ENCODE measurements around the gene SSR1. TPM values are rescaled to one million over a fixed set of nuclear protein-coding genes. Genes with fewer than 3 reads are reported as not detected.
A peak's percentile ranks its signal among the peaks of the same experiment; 100 is the strongest.

SSR1 gene
- total RNA-seq, 1 donor from 2014 or later = 289 TPM

- peaks cover 8% of the 10 kb centered on the region for H3K36me3 ChIP-seq (ENCODE audit: insufficient read depth, low read length)
- H3K4me1 Mint-ChIP-seq (ENCODE audit: low read depth, unreplicated experiment) = peaks cover 21% of the 10 kb centered on the region
- no peak overlapping the region for H2AFZ ChIP-seq (ENCODE audit: low read depth, low read length)
- H3K27me3 ChIP-seq (ENCODE audit: insufficient read depth, low read length) = no peaks in the 10 kb centered on the region
- peaks cover 14% of the 10 kb centered on the region for H3K79me2 ChIP-seq (ENCODE audit: insufficient read depth, low read length)
- H3K9ac ChIP-seq (ENCODE audit: low read length) = peak overlapping the region; percentile 14
- DNase-seq (ENCODE audit: low read depth) = peak; percentile 34
- H3K9me3 ChIP-seq (ENCODE audit: insufficient read depth, low read depth, low read length) = no peaks in the 10 kb centered on the region
- H3K4me3 Mint-ChIP-seq (ENCODE audit: unreplicated experiment) = peak overlapping the region; percentile 28
- no peak for FAIRE-seq
- peak overlapping the region; percentile 41 for H3K4me2 ChIP-seq (ENCODE audit: low read length)
- no peaks in the 10 kb centered on the region for H3K27me3 Mint-ChIP-seq (ENCODE audit: low read depth, unreplicated experiment)
- peak overlapping the region; percentile 89 for H3K27ac Mint-ChIP-seq (ENCODE audit: unreplicated experiment)
- peaks cover 17% of the 10 kb centered on the region for H3K4me1 ChIP-seq (ENCODE audit: insufficient read depth, low read length)
- H3K4me3 ChIP-seq (ENCODE audit: insufficient read depth, low read depth, low read length) = no peak overlapping the region
- peaks cover 23% of the 10 kb centered on the region for H3K36me3 Mint-ChIP-seq (ENCODE audit: low read depth, unreplicated experiment)
- H3K27ac ChIP-seq (ENCODE audit: low read depth, low read length) = no peak overlapping the region
- no peaks in the 10 kb centered on the region for H3K9me3 Mint-ChIP-seq (ENCODE audit: unreplicated experiment)
- no peak for TF ChIP-seq EZH2 (IDR thresholded peaks at IDR 0.05; ENCODE audit: insufficient read depth, low read length)
- TF ChIP-seq CTCF (IDR thresholded peaks at IDR 0.05; ENCODE audit: insufficient read depth, low read depth, low read length) = no peak
- peaks cover 39% of the 10 kb centered on the region for H4K20me1 ChIP-seq (ENCODE audit: insufficient read depth, low read length)
These were observed 71.0 kb downstream of the SSR1 start for GRCh38 chr6:7241709-7242645.

GRCh38 chr6:7241160-7241559 lies 71.8 kb downstream of the SSR1 start:
- peaks cover 22% of the 10 kb centered on the region for H3K4me1 Mint-ChIP-seq (ENCODE audit: low read depth, unreplicated experiment)
- DNase-seq (ENCODE audit: low read depth) = no peak
- no peaks in the 10 kb centered on the region for H3K27me3 ChIP-seq (ENCODE audit: insufficient read depth, low read length)
- no peak overlapping the region for H3K27ac ChIP-seq (ENCODE audit: low read depth, low read length)
- H3K4me3 Mint-ChIP-seq (ENCODE audit: unreplicated experiment) = no peak overlapping the region
- H4K20me1 ChIP-seq (ENCODE audit: insufficient read depth, low read length) = peaks cover 43% of the 10 kb centered on the region
- peaks cover 23% of the 10 kb centered on the region for H3K36me3 Mint-ChIP-seq (ENCODE audit: low read depth, unreplicated experiment)
- no peaks in the 10 kb centered on the region for H3K9me3 ChIP-seq (ENCODE audit: insufficient read depth, low read depth, low read length)
- no peaks in the 10 kb centered on the region for H3K27me3 Mint-ChIP-seq (ENCODE audit: low read depth, unreplicated experiment)
- H3K4me3 ChIP-seq (ENCODE audit: insufficient read depth, low read depth, low read length) = no peak overlapping the region
- no peak overlapping the region for H3K27ac Mint-ChIP-seq (ENCODE audit: unreplicated experiment)
- peaks cover 15% of the 10 kb centered on the region for H3K79me2 ChIP-seq (ENCODE audit: insufficient read depth, low read length)
- peaks cover 8% of the 10 kb centered on the region for H3K36me3 ChIP-seq (ENCODE audit: insufficient read depth, low read length)
- no peak overlapping the region for H2AFZ ChIP-seq (ENCODE audit: low read depth, low read length)
- H3K4me1 ChIP-seq (ENCODE audit: insufficient read depth, low read length) = peaks cover 19% of the 10 kb centered on the region
- no peak for FAIRE-seq
- no peak overlapping the region for H3K4me2 ChIP-seq (ENCODE audit: low read length)
- no peak for TF ChIP-seq EZH2 (IDR thresholded peaks at IDR 0.05; ENCODE audit: insufficient read depth, low read length)
- TF ChIP-seq CTCF (IDR thresholded peaks at IDR 0.05; ENCODE audit: insufficient read depth, low read depth, low read length) = no peak
- no peaks in the 10 kb centered on the region for H3K9me3 Mint-ChIP-seq (ENCODE audit: unreplicated experiment)
- no peak overlapping the region for H3K9ac ChIP-seq (ENCODE audit: low read length)

GRCh38 chr6:7240351-7240750 lies 72.6 kb downstream of the SSR1 start:
- H4K20me1 ChIP-seq (ENCODE audit: insufficient read depth, low read length) = peaks cover 48% of the 10 kb centered on the region
- no peak overlapping the region for H3K4me3 Mint-ChIP-seq (ENCODE audit: unreplicated experiment)
- H3K27ac Mint-ChIP-seq (ENCODE audit: unreplicated experiment) = no peak overlapping the region
- H3K9ac ChIP-seq (ENCODE audit: low read length) = no peak overlapping the region
- no peaks in the 10 kb centered on the region for H3K27me3 ChIP-seq (ENCODE audit: insufficient read depth, low read length)
- peaks cover 25% of the 10 kb centered on the region for H3K4me1 Mint-ChIP-seq (ENCODE audit: low read depth, unreplicated experiment)
- H3K4me1 ChIP-seq (ENCODE audit: insufficient read depth, low read length) = peaks cover 20% of the 10 kb centered on the region
- no peak for FAIRE-seq
- H3K36me3 ChIP-seq (ENCODE audit: insufficient read depth, low read length) = peaks cover 8% of the 10 kb centered on the region
- DNase-seq (ENCODE audit: low read depth) = no peak
- no peak overlapping the region for H3K4me3 ChIP-seq (ENCODE audit: insufficient read depth, low read depth, low read length)
- H3K27me3 Mint-ChIP-seq (ENCODE audit: low read depth, unreplicated experiment) = no peaks in the 10 kb centered on the region
- TF ChIP-seq CTCF (IDR thresholded peaks at IDR 0.05; ENCODE audit: insufficient read depth, low read depth, low read length) (no peak), EZH2 (IDR thresholded peaks at IDR 0.05; ENCODE audit: insufficient read depth, low read length) (no peak)
- H3K79me2 ChIP-seq (ENCODE audit: insufficient read depth, low read length) = peaks cover 23% of the 10 kb centered on the region
- H3K9me3 Mint-ChIP-seq (ENCODE audit: unreplicated experiment) = no peaks in the 10 kb centered on the region
- no peak overlapping the region for H3K27ac ChIP-seq (ENCODE audit: low read depth, low read length)
- peaks cover 23% of the 10 kb centered on the region for H3K36me3 Mint-ChIP-seq (ENCODE audit: low read depth, unreplicated experiment)
- H3K9me3 ChIP-seq (ENCODE audit: insufficient read depth, low read depth, low read length) = no peaks in the 10 kb centered on the region
- H2AFZ ChIP-seq (ENCODE audit: low read depth, low read length) = no peak overlapping the region
- H3K4me2 ChIP-seq (ENCODE audit: low read length) = no peak overlapping the region

All from astrocyte (in vitro differentiated cells and primary cell).